Progenitor cell of endocrine pancreas (in vitro differentiated cells): ENCODE measurements around the gene BCL3. TPM values are rescaled to one million over a fixed set of nuclear protein-coding genes. Genes with fewer than 3 reads are reported as not detected.

ENCODE experiments used
- DNase-seq: peaks from one replicate; pipeline ENCODE4 v3.0.0; 2021; ENCODE audit warnings: low spot score; ENCODE audit not compliant: unreplicated experiment
- H3K27ac Mint-ChIP-seq: 2 replicates; pipeline ENCODE4 v1.8.0; 2021; ENCODE audit warnings: mild to moderate bottlenecking, moderate library complexity, mixed read lengths
- H3K27me3 Mint-ChIP-seq: 2 replicates; pipeline ENCODE4 v1.8.0; 2021; ENCODE audit warnings: mixed read lengths
- H3K36me3 Mint-ChIP-seq: 2 replicates; pipeline ENCODE4 v1.8.0; 2022; ENCODE audit warnings: mixed read lengths; ENCODE audit not compliant: insufficient read depth
- H3K4me1 Mint-ChIP-seq: 2 replicates; pipeline ENCODE4 v1.8.0; 2021; ENCODE audit warnings: low read depth, mixed read lengths
- H3K4me3 Mint-ChIP-seq: 2 replicates; pipeline ENCODE4 v1.8.0; 2021; ENCODE audit warnings: low read depth, mild to moderate bottlenecking, moderate library complexity, mixed read lengths
- H3K9me3 Mint-ChIP-seq: 2 replicates; pipeline ENCODE4 v1.8.0; 2021; ENCODE audit warnings: low read depth, mixed read lengths
- CTCF ChIP-seq: fragments of 200-600 bp; sonication (generic); IDR thresholded peaks from one replicate; pipeline ENCODE4 v1.5.0; 2021; ENCODE audit warnings: antibody characterized with exemption, mild to moderate bottlenecking; ENCODE audit not compliant: unreplicated experiment
- total RNA-seq: library from RNA; stranded (reverse); gene quantifications from 2 replicates; pipeline ENCODE4 v1.2.1, GENCODE V29; 2021

The BCL3 gene
- total RNA-seq, 1 donor from 2014 or later: 3.8 TPM

GRCh38 chr19:44752816-44753625, 4.5 kb downstream of the BCL3 start:
- Mint-ChIP-seq H3K27ac (no peak overlapping the region), H3K36me3 (no peaks in the 10 kb centered on the region), H3K27me3 (peaks cover 62% of the 10 kb centered on the region), H3K4me1 (peaks cover 15% of the 10 kb centered on the region), H3K9me3 (no peaks in the 10 kb centered on the region), H3K4me3 (no peak overlapping the region)
- TF ChIP-seq CTCF: no peak
- DNase-seq: no peak

GRCh38 chr19:44753626-44753931, 5.1 kb downstream of the BCL3 start:
- TF ChIP-seq CTCF: no peak
- no peak overlapping the region for H3K27ac Mint-ChIP-seq
- peaks cover 18% of the 10 kb centered on the region for H3K4me1 Mint-ChIP-seq
- no peaks in the 10 kb centered on the region for H3K9me3 Mint-ChIP-seq
- no peak for DNase-seq
- H3K4me3 Mint-ChIP-seq: no peak overlapping the region
- H3K27me3 Mint-ChIP-seq: peaks cover 63% of the 10 kb centered on the region
- no peaks in the 10 kb centered on the region for H3K36me3 Mint-ChIP-seq

GRCh38 chr19:44753932-44754749, 5.6 kb downstream of the BCL3 start:
- Mint-ChIP-seq H3K27me3 (peaks cover 61% of the 10 kb centered on the region), H3K4me3 (peak overlapping the region; percentile 37), H3K4me1 (peaks cover 18% of the 10 kb centered on the region), H3K9me3 (no peaks in the 10 kb centered on the region), H3K27ac (no peak overlapping the region), H3K36me3 (no peaks in the 10 kb centered on the region)
- no peak for DNase-seq
- no peak for TF ChIP-seq CTCF

GRCh38 chr19:44754750-44755080, 6.2 kb downstream of the BCL3 start:
- Mint-ChIP-seq H3K9me3 (no peaks in the 10 kb centered on the region), H3K4me1 (peaks cover 18% of the 10 kb centered on the region), H3K36me3 (no peaks in the 10 kb centered on the region), H3K27me3 (peaks cover 56% of the 10 kb centered on the region), H3K27ac (no peak overlapping the region), H3K4me3 (peak overlapping the region; percentile 29)
- TF ChIP-seq CTCF: no peak
- DNase-seq: no peak

GRCh38 chr19:44755219-44755618, 6.7 kb downstream of the BCL3 start:
- no peak overlapping the region for H3K4me3 Mint-ChIP-seq

More at GRCh38 chr19:44755219-44755618, 6.7 kb downstream of the BCL3 start:
- TF ChIP-seq CTCF: no peak
- Mint-ChIP-seq H3K36me3 (no peaks in the 10 kb centered on the region), H3K27ac (no peak overlapping the region), H3K9me3 (no peaks in the 10 kb centered on the region), H3K4me1 (peaks cover 18% of the 10 kb centered on the region), H3K27me3 (peaks cover 54% of the 10 kb centered on the region)
- DNase-seq: no peak
